Measurements from ENCODE around the gene ARL8A. TPM values are rescaled to one million over a fixed set of nuclear protein-coding genes. Genes with fewer than 3 reads are reported as not detected.
"Not testable (repeated sequence)": the region's sequence is repeated elsewhere in the genome, so short reads cannot be mapped to it uniquely, and the experiment has no call there.

The ARL8A gene
- total and polyA plus RNA-seq, 4 donors = 8.4 to 25.7 (median 20.2) TPM

DNA sequence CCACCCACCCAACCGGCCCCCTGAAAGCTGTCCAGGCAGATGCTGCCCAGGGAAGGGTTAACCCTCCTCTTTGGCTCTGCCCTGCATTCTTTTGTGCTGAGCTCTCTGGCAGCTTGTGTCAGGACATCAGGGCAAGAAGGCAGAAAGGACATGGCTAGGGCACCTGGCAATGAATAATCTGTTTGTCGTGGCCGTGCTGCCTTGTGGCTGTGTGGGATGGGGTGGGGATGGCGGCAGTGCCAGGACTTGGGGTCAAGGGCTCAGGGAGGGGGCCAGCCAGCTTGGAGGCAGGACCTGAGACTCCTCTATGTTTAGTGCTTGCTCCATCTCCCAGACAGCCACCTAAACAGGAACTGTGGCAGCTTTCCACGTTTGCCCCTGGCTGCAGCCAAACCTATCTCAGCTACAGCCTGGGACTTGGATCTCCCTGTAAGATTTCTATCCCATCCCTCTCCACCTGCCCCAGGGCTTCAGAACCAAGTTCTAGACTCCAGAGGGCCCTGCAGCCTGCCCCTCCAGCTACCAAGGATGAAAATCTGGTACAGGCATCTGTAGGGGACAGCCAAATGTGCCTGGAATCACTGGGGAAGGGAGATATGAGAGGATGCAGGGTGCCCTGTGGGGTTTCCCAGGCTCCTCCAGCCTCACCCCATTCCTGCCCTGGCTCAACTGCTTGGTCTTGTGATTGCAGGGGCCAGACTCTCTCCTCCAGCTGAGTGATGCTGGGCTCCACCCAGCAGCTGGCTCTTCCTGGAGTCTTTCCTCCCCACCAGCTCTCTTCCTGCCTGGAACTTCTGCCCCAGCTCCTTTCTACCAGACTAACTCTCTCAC lies 31.5 kb downstream of the ARL8A start:
- Histone ChIP-seq H3K9ac (ENCODE audit: low read depth in 1 of 2, low read length in 2 of 2) (no peak overlapping the region), H3K4me3 (ENCODE audit: low read depth in 1 of 3, low read length in 3 of 3) (no peak overlapping the region), H3K9me3 (ENCODE audit: control insufficient read depth in 4 of 4, low read length in 3 of 4) (no peaks in the 10 kb centered on the region), H3K27ac (ENCODE audit: low read depth in 1 of 2, low read length in 2 of 2) (peak overlapping the region; percentile 49 to 66), H3K27me3 (ENCODE audit: control insufficient read depth in 4 of 4, insufficient read depth in 4 of 4, low read length in 3 of 4) (no peaks in the 10 kb centered on the region), H3K36me3 (ENCODE audit: control insufficient read depth in 4 of 4, insufficient read depth in 3 of 4, low read depth in 1 of 4, low read length in 3 of 4) (no peaks in the 10 kb centered on the region), H3K4me1 (ENCODE audit: control insufficient read depth in 4 of 4, insufficient read depth in 4 of 4, low read length in 3 of 4) (peaks cover 15 to 30% (median 22%) of the 10 kb centered on the region in 4 donors)
- WGBS = 11% methylated on average over 5 of the region's 5 CpGs
- peak; percentile 54 for TF ChIP-seq FOXA2 (IDR thresholded peaks at IDR 0.05)
- TF ChIP-seq HNF4A (conservative IDR thresholded peaks at IDR 0.05) = peak; percentile 41 to 85
- TF ChIP-seq RAD21 (IDR thresholded peaks at IDR 0.05) = peak; percentile 21 to 44
- TF ChIP-seq YY1 (IDR thresholded peaks at IDR 0.05) = peak; percentile 71
- peak in 1 of 2 donors; percentile 67 for TF ChIP-seq JUND (IDR thresholded peaks at IDR 0.05)
- TF ChIP-seq REST (IDR thresholded peaks at IDR 0.05) = no peak
- TF ChIP-seq GABPA (IDR thresholded peaks at IDR 0.05 in 1 of 2, conservative IDR thresholded peaks at IDR 0.05 in 1 of 2) = no peak
- TF ChIP-seq ZBTB33 (IDR thresholded peaks at IDR 0.05) = peak; percentile 27
- TF ChIP-seq SP1 (IDR thresholded peaks at IDR 0.05) = peak; percentile 45
- TF ChIP-seq EGR1 (IDR thresholded peaks at IDR 0.05; ENCODE audit: low read depth in 2 of 2) = no peak
- TF ChIP-seq FOXA1 (IDR thresholded peaks at IDR 0.05) = no peak
- no peak for TF ChIP-seq NR2F2 (IDR thresholded peaks at IDR 0.05)
- no peak for TF ChIP-seq HNF4G (IDR thresholded peaks at IDR 0.05)
- TF ChIP-seq, protein P1, sequence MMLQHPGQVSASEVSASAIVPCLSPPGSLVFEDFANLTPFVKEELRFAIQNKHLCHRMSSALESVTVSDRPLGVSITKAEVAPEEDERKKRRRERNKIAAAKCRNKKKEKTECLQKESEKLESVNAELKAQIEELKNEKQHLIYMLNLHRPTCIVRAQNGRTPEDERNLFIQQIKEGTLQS (IDR thresholded peaks at IDR 0.05) = no peak
- peak; percentile 24 to 94 for TF ChIP-seq RXRA (IDR thresholded peaks at IDR 0.05)
- TF ChIP-seq, protein P2, sequence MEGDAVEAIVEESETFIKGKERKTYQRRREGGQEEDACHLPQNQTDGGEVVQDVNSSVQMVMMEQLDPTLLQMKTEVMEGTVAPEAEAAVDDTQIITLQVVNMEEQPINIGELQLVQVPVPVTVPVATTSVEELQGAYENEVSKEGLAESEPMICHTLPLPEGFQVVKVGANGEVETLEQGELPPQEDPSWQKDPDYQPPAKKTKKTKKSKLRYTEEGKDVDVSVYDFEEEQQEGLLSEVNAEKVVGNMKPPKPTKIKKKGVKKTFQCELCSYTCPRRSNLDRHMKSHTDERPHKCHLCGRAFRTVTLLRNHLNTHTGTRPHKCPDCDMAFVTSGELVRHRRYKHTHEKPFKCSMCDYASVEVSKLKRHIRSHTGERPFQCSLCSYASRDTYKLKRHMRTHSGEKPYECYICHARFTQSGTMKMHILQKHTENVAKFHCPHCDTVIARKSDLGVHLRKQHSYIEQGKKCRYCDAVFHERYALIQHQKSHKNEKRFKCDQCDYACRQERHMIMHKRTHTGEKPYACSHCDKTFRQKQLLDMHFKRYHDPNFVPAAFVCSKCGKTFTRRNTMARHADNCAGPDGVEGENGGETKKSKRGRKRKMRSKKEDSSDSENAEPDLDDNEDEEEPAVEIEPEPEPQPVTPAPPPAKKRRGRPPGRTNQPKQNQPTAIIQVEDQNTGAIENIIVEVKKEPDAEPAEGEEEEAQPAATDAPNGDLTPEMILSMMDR (IDR thresholded peaks at IDR 0.05; ENCODE audit: low read depth, low read length, missing input control) = no peak
- TF ChIP-seq, protein P3, sequence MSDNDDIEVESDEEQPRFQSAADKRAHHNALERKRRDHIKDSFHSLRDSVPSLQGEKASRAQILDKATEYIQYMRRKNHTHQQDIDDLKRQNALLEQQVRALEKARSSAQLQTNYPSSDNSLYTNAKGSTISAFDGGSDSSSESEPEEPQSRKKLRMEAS (IDR thresholded peaks at IDR 0.05) = peak; percentile 58
- no peak for TF ChIP-seq TAF1 (conservative IDR thresholded peaks at IDR 0.05)
- no peak for DNase-seq (ENCODE audit: low spot score)

- not testable (repeated sequence) for H3K9me3 ChIP-seq (ENCODE audit: control insufficient read depth in 4 of 4, low read length in 3 of 4); DNase-seq (ENCODE audit: low spot score); H3K36me3 ChIP-seq (ENCODE audit: control insufficient read depth in 4 of 4, insufficient read depth in 3 of 4, low read depth in 1 of 4, low read length in 3 of 4); H3K27ac ChIP-seq (ENCODE audit: low read depth in 1 of 2, low read length in 2 of 2); H3K4me3 ChIP-seq (ENCODE audit: low read depth in 1 of 3, low read length in 3 of 3); H3K27me3 ChIP-seq (ENCODE audit: control insufficient read depth in 4 of 4, insufficient read depth in 4 of 4, low read length in 3 of 4); H3K9ac ChIP-seq (ENCODE audit: low read depth in 1 of 2, low read length in 2 of 2)
- 92% methylated on average over 7 of the region's 7 CpGs for WGBS
- peaks cover 26 to 40% (median 33%) of the 10 kb centered on the region in 4 donors for H3K4me1 ChIP-seq (ENCODE audit: control insufficient read depth in 4 of 4, insufficient read depth in 4 of 4, low read length in 3 of 4)
These were observed 32.9 kb downstream of the ARL8A start for GRCh38 chr1:202111589-202111988.
